Epithelial cell of esophagus (primary cell): Measurements from ENCODE around the gene MRGPRD.

Experiments
- DNase-seq: peaks from one replicate; pipeline ENCODE4 v3.0.0; 2010; ENCODE audit warnings: low read depth
- H3K4me3 ChIP-seq: 2 replicates; pipeline ENCODE4 v1.5.1; 2011; ENCODE audit warnings: mild to moderate bottlenecking, low read length, control low read depth
- TF ChIP-seq, protein P1 (sequence below): IDR thresholded peaks from 2 replicates; pipeline ENCODE4 v1.5.1; 2011; ENCODE audit warnings: low read depth, mild to moderate bottlenecking, low read length, control low read depth, inconsistent platforms; ENCODE audit not compliant: insufficient read depth; ENCODE audit errors: missing control alignments

The MRGPRD gene

DNA sequence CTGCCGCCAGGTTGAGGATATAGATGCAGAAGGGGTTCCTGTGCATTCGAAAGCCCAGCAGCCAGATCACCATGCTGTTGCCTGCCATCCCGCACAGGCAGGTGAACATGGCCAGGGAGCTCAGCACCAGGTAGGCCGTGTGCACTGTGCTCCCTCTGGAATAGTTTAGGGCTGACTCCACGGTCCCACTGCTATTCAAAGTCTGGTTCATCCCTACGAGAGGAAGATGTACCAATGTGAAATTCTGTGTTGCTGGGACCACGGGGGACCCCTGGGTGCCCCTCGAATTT lies at the start of gene MRGPRD:
MRGPRD (minus strand) TSS at position 211 of the 290 bp plus-strand sequence; CDS start at position 211, 0 bp downstream.
- no peak for DNase-seq
- no peak within 1 kb of the TSS for H3K4me3 ChIP-seq

GRCh38 chr11:69030301-69030700 lies 49.5 kb upstream of the MRGPRD start:
- DNase-seq, result no peak
- TF ChIP-seq, protein P1, sequence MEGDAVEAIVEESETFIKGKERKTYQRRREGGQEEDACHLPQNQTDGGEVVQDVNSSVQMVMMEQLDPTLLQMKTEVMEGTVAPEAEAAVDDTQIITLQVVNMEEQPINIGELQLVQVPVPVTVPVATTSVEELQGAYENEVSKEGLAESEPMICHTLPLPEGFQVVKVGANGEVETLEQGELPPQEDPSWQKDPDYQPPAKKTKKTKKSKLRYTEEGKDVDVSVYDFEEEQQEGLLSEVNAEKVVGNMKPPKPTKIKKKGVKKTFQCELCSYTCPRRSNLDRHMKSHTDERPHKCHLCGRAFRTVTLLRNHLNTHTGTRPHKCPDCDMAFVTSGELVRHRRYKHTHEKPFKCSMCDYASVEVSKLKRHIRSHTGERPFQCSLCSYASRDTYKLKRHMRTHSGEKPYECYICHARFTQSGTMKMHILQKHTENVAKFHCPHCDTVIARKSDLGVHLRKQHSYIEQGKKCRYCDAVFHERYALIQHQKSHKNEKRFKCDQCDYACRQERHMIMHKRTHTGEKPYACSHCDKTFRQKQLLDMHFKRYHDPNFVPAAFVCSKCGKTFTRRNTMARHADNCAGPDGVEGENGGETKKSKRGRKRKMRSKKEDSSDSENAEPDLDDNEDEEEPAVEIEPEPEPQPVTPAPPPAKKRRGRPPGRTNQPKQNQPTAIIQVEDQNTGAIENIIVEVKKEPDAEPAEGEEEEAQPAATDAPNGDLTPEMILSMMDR, result no peak
- H3K4me3 ChIP-seq, result no peak overlapping the region

More for the DNA sequence above, at the start of gene MRGPRD:
- TF ChIP-seq, protein P1, result no peak

- TF ChIP-seq, protein P1, result no peak
- H3K4me3 ChIP-seq, result no peak overlapping the region
- DNase-seq, result peak; percentile 37
These were observed 47.1 kb upstream of the MRGPRD start for GRCh38 chr11:69027704-69028372.

DNA sequence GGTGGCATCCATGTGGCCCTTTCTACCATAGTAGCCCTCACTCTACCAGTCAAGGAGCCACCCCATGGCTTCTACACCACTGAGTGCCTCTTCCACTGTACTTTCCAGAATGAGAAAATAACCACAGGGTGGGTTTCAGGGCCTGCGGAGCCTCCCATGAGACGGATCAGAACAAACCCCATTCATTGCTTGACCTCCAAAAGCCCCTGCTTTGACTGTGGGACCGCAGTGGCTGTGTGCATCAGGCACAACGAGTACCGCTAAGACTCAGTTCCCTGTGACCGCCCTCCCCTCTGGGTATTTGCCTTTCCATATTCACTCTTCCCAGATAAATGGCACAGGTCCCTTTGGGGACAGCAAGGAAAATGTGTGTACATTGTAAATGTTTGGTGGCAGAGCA lies 43.7 kb upstream of the MRGPRD start:
- TF ChIP-seq, protein P1, result no peak
- H3K4me3 ChIP-seq, result no peak overlapping the region
- no peak for DNase-seq

GRCh38 chr11:69022260-69022659 lies 41.5 kb upstream of the MRGPRD start:
- TF ChIP-seq, protein P1, result no peak
- H3K4me3 ChIP-seq, result no peak overlapping the region
- DNase-seq, result no peak

DNA sequence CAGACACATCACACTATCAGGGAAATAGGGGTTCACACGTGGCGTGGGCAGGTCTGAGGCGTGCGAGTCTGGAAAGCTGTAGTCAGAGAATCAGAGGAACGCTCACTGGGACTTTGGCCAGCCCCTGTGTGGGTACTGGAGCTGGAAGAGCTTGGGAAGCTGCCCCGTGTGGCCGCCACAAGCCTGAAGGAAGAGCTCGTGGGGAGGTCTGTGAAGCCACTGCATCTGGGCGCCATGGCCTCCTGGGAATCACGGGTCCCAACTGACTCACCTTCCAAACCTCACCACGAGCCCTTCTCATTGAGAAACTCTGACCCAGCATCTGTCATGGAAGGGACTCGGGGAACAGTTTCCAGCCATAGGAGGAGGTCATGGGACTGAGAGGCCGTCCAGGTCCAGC lies 38.1 kb upstream of the MRGPRD start:
- TF ChIP-seq, protein P1, result no peak
- no peak for DNase-seq
- no peak overlapping the region for H3K4me3 ChIP-seq

DNA sequence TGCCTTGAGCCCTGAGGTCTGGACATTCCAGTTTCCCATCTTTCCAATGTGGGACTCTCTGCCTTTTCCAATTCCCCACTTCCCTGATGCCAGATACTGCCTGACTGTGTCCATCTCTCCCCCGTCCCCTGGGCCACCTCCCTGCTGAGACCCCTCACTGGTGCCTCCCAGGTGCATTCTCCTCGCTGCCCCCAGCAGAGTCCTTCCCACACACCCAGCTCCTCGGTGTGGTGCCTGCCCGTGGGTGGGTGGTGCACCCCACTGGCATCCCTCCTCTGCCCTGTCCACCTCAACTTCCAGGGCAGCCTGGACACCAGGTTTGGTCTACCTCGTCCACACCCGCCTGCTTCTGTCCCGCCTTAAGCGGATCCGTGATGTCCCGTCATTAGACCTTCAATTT lies 37.2 kb upstream of the MRGPRD start:
- no peak for DNase-seq
- TF ChIP-seq, protein P1, result no peak
- H3K4me3 ChIP-seq, result no peak overlapping the region
